IPS DF 6.9 (cell line): ENCODE data around the gene SULT1B1.
"Not testable (repeated sequence)": the region's sequence is repeated elsewhere in the genome, so short reads cannot be mapped to it uniquely, and the experiment has no call there.

Source experiments
- DNase-seq: peaks from one replicate; pipeline ENCODE4 v3.0.0-alpha.2; 2013; ENCODE audit warnings: low read depth, low spot score
- H3K27ac ChIP-seq: one replicate; pipeline ENCODE4 v1.5.1; 2013; ENCODE audit warnings: low read length, control low read depth
- H3K27me3 ChIP-seq: 2 replicates; pipeline ENCODE4 v1.6.1; 2013; ENCODE audit warnings: mild to moderate bottlenecking, low read length; ENCODE audit not compliant: control insufficient read depth, insufficient read depth
- H3K36me3 ChIP-seq: 2 replicates; pipeline ENCODE4 v1.6.1; 2013; ENCODE audit warnings: low read length; ENCODE audit not compliant: control insufficient read depth, insufficient read depth
- H3K4me1 ChIP-seq: 2 replicates; pipeline ENCODE4 v1.6.1; 2013; ENCODE audit warnings: low read length; ENCODE audit not compliant: control insufficient read depth, insufficient read depth
- H3K4me3 ChIP-seq: 2 replicates; pipeline ENCODE4 v1.5.1; 2013; ENCODE audit warnings: mild to moderate bottlenecking, low read length
- H3K9me3 ChIP-seq: 2 replicates; pipeline ENCODE4 v1.6.1; 2013; ENCODE audit warnings: low read length, inconsistent platforms; ENCODE audit not compliant: control insufficient read depth, insufficient read depth
- WGBS: extraction: QIAGEN DNeasy Blood & Tissue Kit; methylation state at CpG from one replicate; pipeline ENCODE4 v1.1.7; 2013; ENCODE audit warnings: mixed read lengths, missing lambda C conversion rate; ENCODE audit not compliant: insufficient read length, insufficient coverage; 5-methylcytosine and 5-hydroxymethylcytosine counted together

Gene SULT1B1

GRCh38 chr4:69776696-69777095, 16.3 kb upstream of the SULT1B1 start:
- H3K4me3 ChIP-seq = no peak overlapping the region
- H3K27ac ChIP-seq = no peak overlapping the region
- no peaks in the 10 kb centered on the region for H3K9me3 ChIP-seq
- no peaks in the 10 kb centered on the region for H3K27me3 ChIP-seq
- H3K4me1 ChIP-seq = no peaks in the 10 kb centered on the region
- no peak for DNase-seq
- H3K36me3 ChIP-seq = no peaks in the 10 kb centered on the region
- whole genome bisulfite sequencing = no CpG with 5 or more reads among the region's 3 CpGs

GRCh38 chr4:69775321-69775867, 15.0 kb upstream of the SULT1B1 start:
- WGBS = no CpG with 5 or more reads among the region's 2 CpGs
- no peak overlapping the region for H3K27ac ChIP-seq
- H3K4me1 ChIP-seq = no peaks in the 10 kb centered on the region
- H3K4me3 ChIP-seq = no peak overlapping the region
- no peaks in the 10 kb centered on the region for H3K27me3 ChIP-seq
- no peaks in the 10 kb centered on the region for H3K36me3 ChIP-seq
- no peak for DNase-seq
- no peaks in the 10 kb centered on the region for H3K9me3 ChIP-seq

- no CpG with 5 or more reads among the region's 3 CpGs for WGBS
- H3K9me3 ChIP-seq = no peaks in the 10 kb centered on the region
- H3K27me3 ChIP-seq = no peaks in the 10 kb centered on the region
- no peak for DNase-seq
- H3K27ac ChIP-seq = no peak overlapping the region
- H3K36me3 ChIP-seq = no peaks in the 10 kb centered on the region
- H3K4me1 ChIP-seq = no peaks in the 10 kb centered on the region
- H3K4me3 ChIP-seq = no peak overlapping the region
Observed at GRCh38 chr4:69773484-69773883, 13.1 kb upstream of the SULT1B1 start.

- not testable (repeated sequence) for H3K27me3 ChIP-seq, H3K9me3 ChIP-seq, H3K27ac ChIP-seq, DNase-seq, H3K4me3 ChIP-seq, H3K36me3 ChIP-seq, H3K4me1 ChIP-seq
- no CpG with 5 or more reads among the region's 3 CpGs for WGBS
Observed at GRCh38 chr4:69768554-69768953, 8.1 kb upstream of the SULT1B1 start.

GRCh38 chr4:69765751-69766150, 5.3 kb upstream of the SULT1B1 start:
- H3K27ac ChIP-seq = no peak overlapping the region
- no peaks in the 10 kb centered on the region for H3K9me3 ChIP-seq
- no CpG with 5 or more reads among the region's 1 CpG for WGBS

GRCh38 chr4:69764311-69764710, 3.9 kb upstream of the SULT1B1 start:
- Histone ChIP-seq H3K9me3 (no peaks in the 10 kb centered on the region), H3K27ac (no peak overlapping the region), H3K4me3 (no peak overlapping the region), H3K4me1 (no peaks in the 10 kb centered on the region), H3K27me3 (no peaks in the 10 kb centered on the region), H3K36me3 (no peaks in the 10 kb centered on the region)
- no peak for DNase-seq
- no CpG with 5 or more reads among the region's 1 CpG for whole genome bisulfite sequencing

More at GRCh38 chr4:69765751-69766150, 5.3 kb upstream of the SULT1B1 start:
- no peak overlapping the region for H3K4me3 ChIP-seq
- no peaks in the 10 kb centered on the region for H3K27me3 ChIP-seq
- DNase-seq = no peak
- no peaks in the 10 kb centered on the region for H3K4me1 ChIP-seq
- H3K36me3 ChIP-seq = no peaks in the 10 kb centered on the region

GRCh38 chr4:69763233-69763632, 2.8 kb upstream of the SULT1B1 start:
- Histone ChIP-seq H3K9me3 (no peaks in the 10 kb centered on the region), H3K4me3 (no peak overlapping the region), H3K4me1 (no peaks in the 10 kb centered on the region), H3K27me3 (no peaks in the 10 kb centered on the region), H3K36me3 (no peaks in the 10 kb centered on the region), H3K27ac (no peak overlapping the region)
- no peak for DNase-seq
- WGBS = no CpG with 5 or more reads among the region's 3 CpGs

- WGBS = no CpG with 5 or more reads among the region's 6 CpGs
- Histone ChIP-seq H3K27me3 (no peaks in the 10 kb centered on the region), H3K4me3 (no peak overlapping the region), H3K36me3 (no peaks in the 10 kb centered on the region), H3K4me1 (no peaks in the 10 kb centered on the region), H3K9me3 (no peaks in the 10 kb centered on the region), H3K27ac (no peak overlapping the region)
- DNase-seq = no peak
Observed at GRCh38 chr4:69759189-69759604, 1.2 kb downstream of the SULT1B1 start.

- Histone ChIP-seq H3K4me3 (no peak overlapping the region), H3K9me3 (no peaks in the 10 kb centered on the region), H3K4me1 (no peaks in the 10 kb centered on the region), H3K36me3 (no peaks in the 10 kb centered on the region), H3K27me3 (no peaks in the 10 kb centered on the region), H3K27ac (no peak overlapping the region)
- WGBS = no CpG with 5 or more reads among the region's 2 CpGs
- no peak for DNase-seq
Observed at GRCh38 chr4:69757464-69757863, 3.0 kb downstream of the SULT1B1 start.

GRCh38 chr4:69754926-69755580, 5.4 kb downstream of the SULT1B1 start:
- Histone ChIP-seq H3K36me3 (no peaks in the 10 kb centered on the region), H3K27me3 (no peaks in the 10 kb centered on the region), H3K27ac (no peak overlapping the region), H3K4me3 (no peak overlapping the region), H3K9me3 (no peaks in the 10 kb centered on the region), H3K4me1 (no peaks in the 10 kb centered on the region)
- no CpG with 5 or more reads among the region's 4 CpGs for WGBS
- DNase-seq = no peak

- no CpG with 5 or more reads among the region's 1 CpG for WGBS
Observed at GRCh38 chr4:69753686-69754085, 6.7 kb downstream of the SULT1B1 start.

More at GRCh38 chr4:69753686-69754085, 6.7 kb downstream of the SULT1B1 start:
- H3K9me3 ChIP-seq = no peaks in the 10 kb centered on the region
- DNase-seq = no peak
- H3K4me3 ChIP-seq = no peak overlapping the region
- H3K27me3 ChIP-seq = no peaks in the 10 kb centered on the region
- no peak overlapping the region for H3K27ac ChIP-seq
- no peaks in the 10 kb centered on the region for H3K4me1 ChIP-seq
- H3K36me3 ChIP-seq = no peaks in the 10 kb centered on the region
